HG03354 (cell line): ENCODE results near the gene CHAMP1.

Experiments used
- ATAC-seq: cut with Tn5 transposase; IDR thresholded peaks from one replicate; pipeline ENCODE4 v1.9.1; 2021; ENCODE audit warnings: mild to moderate bottlenecking; ENCODE audit not compliant: unreplicated experiment, poor library complexity, severe bottlenecking

CHAMP1 gene, protein sequence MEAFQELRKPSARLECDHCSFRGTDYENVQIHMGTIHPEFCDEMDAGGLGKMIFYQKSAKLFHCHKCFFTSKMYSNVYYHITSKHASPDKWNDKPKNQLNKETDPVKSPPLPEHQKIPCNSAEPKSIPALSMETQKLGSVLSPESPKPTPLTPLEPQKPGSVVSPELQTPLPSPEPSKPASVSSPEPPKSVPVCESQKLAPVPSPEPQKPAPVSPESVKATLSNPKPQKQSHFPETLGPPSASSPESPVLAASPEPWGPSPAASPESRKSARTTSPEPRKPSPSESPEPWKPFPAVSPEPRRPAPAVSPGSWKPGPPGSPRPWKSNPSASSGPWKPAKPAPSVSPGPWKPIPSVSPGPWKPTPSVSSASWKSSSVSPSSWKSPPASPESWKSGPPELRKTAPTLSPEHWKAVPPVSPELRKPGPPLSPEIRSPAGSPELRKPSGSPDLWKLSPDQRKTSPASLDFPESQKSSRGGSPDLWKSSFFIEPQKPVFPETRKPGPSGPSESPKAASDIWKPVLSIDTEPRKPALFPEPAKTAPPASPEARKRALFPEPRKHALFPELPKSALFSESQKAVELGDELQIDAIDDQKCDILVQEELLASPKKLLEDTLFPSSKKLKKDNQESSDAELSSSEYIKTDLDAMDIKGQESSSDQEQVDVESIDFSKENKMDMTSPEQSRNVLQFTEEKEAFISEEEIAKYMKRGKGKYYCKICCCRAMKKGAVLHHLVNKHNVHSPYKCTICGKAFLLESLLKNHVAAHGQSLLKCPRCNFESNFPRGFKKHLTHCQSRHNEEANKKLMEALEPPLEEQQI

DNA sequence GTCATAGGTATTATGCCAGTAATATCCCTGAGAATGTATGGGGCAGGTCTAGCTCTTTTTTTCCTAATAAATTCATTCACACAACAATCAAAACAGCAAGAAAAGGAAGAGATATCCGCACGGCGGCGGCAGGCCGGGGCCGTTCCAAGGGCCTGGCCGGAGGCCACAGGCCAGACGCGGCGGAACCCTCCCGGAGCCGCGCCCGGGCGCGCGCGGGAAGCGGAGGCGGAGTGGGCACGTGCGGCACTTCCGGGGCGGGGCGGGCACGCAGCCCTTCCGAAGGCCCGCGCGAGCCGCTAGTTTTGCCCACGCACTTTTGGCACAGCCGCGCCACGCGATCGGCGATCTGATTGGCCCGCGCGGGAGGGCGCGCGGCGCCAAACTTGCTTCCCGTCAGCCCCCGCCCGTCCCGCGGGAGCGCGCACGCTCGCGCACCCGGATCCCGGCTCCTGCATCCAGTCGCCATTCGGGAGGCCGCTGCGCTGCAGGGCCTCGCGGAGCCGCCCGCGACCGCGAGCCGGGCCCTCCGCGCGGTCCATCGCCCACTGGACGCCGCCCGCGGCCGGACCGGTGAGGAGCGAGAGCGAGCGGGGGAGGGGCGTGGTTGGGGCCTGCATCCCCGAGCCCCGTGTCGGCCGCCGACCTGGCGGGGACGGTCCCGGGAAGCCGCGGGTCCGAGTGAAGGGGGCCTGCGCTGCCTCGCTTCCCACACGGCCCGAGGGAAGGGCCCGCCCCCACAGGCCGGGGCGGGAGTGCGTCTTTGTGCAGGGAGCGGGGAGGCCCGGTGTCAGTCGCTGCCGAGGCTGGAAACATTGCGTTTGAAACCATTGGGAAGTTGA is at the start of gene CHAMP1:
Gene CHAMP1, plus strand, starts transcription at position 430 of the 839 bp plus-strand sequence. CDS start 9,340 bp downstream, outside the sequence.
- ATAC-seq, result peak; percentile 83

DNA sequence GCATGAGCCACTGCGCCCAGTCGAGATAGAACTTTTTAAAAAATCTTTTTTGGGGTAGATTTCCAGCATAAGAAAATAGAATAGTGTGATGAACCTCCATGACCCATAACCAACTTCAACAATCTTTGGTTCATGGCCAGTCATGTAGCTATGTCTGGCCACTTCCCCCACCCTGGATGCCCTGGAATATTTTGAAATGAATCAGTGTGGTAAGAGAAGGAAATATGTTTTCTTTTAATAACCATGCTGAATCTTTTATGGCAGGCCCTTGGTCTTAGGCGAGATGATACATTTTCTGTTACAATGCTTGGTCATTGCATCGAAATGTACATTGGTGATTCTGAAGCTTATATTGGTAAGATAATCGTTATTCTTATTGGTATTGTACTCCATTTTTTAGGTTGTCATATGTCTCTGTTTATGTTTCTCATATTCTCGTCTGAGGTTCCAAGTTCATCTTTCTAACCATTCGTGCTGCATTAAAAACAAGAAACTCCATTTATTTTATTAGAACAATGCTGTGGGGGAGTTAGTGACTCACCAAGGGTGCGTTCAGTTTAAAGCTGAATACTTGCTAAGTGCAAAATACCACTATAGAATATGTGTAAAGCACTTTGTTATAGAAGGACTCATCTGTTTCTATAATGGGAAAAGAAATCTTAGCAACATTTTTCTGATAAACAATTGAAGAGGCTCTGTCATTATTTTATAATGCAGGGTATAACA is 49.3 kb upstream of the CHAMP1 start:
- no peak for ATAC-seq

DNA sequence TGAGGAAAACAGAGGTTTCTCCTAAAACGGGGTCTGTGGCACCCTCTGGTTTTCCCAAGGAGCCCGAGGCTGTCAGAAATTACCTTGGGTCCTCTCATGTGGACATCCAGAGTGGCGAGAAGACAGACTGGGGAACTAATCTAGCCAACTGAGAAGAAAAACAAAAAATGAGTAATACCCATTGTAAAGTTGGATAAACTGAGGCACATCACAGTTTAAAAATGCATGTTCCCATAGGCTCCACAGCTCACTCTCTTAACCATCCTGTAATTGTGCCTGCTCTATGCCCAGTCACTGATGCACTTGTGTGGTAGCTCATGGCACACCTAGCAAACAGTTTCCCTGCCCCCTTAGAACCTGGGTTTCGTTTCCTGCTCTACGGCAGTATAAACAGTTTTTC is 48.1 kb upstream of the CHAMP1 start:
- no peak for ATAC-seq

DNA sequence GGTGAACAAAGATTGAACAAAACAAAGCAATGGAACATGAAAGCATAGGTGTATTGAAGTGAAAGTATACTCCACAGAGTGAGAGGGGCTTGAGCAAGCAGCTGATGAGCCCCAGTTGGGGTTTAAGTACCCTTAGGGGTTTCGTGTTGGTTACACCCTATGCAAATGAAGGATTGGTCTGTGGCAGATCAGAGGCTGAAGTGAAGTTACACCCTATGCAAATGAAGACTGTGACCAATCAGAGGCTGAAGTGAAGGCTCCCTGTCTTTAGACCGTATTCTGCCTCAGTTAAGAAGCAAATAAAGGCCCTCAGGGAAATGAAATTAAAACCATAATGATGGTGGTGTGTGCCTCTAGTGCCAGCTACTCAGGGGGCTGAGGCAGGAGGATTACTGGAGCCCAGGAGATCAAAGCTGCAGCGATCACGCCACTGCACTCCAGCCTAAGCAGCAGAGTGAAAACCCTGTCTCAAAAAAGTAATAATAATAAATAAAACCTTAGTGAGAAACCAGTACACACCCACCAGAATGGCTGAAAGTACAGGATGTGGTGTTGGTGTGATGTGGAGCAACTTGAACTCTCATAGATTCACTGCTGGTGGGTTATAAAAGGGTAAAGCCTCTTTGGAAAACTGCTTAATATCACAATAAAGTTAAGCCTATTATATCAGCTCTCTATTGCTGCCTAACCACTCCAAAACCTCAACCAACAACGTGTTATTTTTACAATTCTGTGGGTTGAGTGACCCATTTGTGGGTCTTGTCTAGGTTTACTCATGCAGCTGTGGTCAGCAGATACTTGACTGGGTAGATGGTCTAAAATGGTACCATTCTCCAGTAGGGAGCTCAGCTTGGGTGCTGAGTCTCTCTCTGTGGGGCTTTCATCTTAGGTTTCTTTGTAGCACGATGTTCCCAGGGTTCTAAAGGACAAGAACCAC is 45.7 kb upstream of the CHAMP1 start:
- no peak for ATAC-seq

DNA sequence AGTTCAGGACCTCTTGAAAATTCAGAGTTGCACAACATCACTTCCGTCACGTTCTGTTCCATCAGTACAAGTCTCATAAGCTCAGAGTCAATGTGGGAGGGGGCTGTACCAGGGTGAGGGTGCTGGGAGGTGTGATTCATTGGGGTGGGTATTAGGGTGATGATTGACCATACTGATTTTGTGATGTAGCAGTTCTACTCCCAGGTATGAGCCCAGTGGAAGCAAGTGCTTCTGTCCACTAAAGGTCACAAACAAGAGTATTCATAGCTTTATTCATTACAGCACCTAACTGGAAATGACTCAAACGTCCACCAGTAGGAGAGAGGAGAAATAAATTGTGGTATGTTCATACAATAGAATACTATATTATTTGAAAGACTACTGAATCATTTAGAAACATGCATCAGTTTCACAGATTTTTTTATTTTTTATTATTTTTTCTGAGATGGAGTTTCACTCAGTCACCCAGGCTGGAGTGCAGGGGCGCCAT is 45.0 kb upstream of the CHAMP1 start:
- no peak for ATAC-seq

DNA sequence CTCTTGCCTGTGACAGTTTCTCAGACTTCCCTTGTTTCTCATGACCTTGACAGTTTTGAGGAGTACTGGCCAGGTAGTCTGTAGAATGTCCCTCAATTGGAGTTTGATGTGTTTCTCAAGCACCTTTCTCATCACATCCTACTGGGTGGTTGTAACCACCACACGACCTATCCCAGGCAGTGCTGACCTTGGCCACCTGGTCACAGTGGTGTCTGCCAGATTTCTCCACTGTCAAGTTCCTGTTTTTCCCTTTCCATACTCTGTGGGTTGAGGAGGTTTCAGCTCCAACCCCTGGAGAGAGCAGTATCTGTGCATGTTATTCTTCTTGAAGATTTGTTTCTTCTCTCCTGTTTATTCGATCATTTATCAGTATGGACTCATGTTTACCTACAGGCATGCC is 41.3 kb upstream of the CHAMP1 start:
- ATAC-seq, result no peak

DNA sequence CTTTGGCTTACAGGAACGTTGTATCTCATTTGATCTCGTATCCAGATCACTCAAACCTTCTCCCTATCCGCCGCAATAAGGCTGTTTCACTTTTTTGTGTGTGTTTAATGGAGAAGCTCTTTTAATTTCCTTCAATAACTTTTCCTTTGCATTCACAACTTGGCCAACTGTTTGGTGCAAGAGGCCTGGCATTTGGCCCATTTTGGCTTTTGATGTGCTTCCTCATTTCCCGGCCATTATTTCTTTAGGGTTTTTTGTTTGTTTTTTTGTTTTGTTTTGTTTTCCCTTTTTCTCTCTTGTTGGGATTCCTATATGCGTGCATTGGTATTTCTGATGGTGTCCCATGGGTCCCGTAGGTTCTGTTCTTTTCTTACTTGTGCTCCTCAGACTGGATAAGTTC is 39.0 kb upstream of the CHAMP1 start:
- no peak for ATAC-seq

DNA sequence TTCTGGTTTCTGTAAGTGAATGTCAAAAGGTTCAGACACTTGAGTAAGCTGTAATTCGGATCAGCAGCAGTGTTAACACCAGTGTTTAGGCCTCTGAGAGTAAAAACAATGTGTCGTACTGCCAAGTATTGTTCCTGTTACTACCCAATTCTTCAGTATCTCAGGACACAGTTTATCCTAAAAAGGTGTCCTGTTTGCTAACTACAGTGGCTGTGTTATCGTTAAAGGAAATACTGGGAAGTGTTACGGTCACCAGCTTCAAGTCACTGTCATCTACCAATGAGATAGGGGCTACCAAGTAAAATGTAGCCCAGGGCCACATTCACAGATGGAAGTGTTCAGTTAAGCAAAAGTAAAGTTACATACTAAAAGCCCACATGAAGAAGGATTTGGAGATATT is 35.2 kb upstream of the CHAMP1 start:
- no peak for ATAC-seq

DNA sequence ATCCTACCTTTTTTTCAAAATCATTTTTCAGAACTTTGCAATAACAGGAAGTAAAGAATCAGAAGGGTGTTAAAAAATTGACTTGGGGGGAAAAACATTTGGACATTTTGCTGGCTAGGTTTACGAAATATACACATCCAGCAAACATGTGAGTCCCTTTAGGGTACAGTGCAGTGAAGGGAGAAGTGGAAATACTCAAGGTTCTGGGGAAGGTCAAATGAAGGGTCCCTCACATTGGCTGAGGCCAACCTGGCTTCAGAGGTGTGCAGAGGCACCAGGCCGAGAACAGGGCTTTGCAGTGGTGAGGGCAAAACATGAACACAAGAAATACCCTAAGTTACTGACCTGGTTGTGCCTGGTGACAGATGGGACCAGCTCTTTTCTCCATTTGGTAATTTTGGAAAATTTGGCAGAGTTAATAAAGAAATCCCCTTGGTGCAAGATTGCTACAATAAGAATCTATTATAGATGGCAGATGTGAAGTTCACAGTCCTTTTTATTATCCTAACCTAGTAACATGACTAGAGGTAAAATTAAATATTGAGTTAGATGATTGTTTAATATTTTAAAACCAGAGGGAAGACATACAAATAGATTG is 34.4 kb upstream of the CHAMP1 start:
- ATAC-seq, result no peak

DNA sequence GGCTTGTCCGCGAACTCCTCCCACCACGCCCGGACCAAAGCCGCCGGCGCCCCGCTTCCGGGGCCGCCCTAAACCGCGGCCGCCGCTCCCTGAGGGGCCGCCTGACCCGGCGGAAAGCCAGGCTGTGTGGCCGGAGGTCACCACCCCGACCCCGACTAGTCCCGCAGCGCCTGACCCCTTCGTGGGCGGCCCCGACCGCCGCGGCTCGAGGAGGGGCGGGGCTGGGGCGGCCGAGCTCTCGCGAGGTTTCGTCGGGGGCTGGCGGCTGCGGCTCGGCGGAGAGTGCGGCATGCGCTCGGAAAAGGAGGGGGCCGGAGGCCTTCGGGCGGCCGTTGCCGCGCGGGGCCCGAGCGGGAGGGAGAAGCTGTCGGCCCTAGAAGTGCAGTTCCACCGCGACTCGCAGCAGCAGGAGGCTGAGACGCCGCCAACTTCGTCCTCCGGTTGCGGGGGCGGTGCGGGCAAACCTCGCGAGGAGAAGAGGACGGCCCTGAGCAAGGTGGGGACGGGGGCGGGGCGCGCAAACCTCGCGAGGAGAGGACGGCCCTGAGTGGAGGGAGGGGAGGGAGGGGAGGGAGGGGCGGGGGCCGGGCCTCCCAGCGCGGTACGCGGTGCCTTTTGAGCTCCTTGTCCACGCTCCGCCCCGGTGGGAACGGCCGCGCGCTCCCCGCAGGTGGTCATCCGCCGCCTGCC is 32.8 kb upstream of the CHAMP1 start, which contains the start of gene UPF3A:
Gene UPF3A, plus strand, starts transcription at position 251 of the 690 bp plus-strand sequence. Its CDS starts 39 bp downstream, at position 290.
- peak; percentile 72 for ATAC-seq

DNA sequence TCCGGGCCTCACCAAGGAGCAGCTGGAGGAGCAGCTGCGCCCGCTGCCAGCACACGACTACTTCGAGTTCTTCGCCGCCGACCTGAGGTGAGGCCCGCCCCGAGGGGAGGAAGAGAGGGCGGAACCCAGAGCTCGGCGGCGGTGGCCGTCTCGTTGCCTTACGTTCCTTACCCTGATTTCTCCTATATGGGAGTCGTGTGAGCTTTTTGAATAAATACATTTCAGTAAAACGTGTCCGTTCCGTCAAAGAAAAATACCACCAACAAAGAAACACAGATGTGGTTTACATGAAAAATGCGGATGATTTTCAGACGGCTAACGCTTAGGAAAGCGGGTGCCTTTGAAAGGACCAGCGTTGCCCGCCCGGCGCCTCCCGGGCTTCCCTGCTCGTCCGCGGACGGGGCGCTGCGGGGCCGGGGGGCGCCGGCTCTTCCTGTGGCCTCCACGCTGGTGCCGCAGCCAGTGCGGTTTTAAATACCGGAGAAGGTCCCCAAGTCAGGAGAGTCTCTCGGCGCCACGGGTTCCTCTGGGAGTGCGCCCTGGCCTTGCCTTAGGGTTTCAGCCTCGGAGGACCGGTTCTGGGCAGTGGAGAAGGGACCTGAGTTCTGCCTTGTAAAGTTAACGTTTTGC is 32.1 kb upstream of the CHAMP1 start:
- ATAC-seq, result peak; percentile 58

DNA sequence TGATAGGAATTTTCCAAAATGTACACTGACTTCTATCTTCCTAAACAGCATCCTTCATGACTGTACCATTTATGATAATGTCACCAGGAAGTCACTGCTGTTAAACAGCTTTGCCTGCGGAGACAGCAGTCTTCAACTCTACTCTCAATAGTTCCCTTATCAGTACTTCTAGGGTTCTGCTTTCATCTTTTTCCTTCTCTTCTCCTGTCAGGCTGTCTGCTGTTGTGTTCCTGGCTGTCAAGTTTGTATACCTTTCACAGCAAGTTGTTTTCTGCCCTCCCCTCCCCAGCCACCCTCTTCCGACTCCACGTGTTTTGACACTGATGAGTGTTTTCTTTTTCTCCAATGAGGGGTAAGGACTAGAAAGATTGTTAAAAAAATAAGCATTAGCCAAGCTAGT is 30.7 kb upstream of the CHAMP1 start:
- no peak for ATAC-seq

DNA sequence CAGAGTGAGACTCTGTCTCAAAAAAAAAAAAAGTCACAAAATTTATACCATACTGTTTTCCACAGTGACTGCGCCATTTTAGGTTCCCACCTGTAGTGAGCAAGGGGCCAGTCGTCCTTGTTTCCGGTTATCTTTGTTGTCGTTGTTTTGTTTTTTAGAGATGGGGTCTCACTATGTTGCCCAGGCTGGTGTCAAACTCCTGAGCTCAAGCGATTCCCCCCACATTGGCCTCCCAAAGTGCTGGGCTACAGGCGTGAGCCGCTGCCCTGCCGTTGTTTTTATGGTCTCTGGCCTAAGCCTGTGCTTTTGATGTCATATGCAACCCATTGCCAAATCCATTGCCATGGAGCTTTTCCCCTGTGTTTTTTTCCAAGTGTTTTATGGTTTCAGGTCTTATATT is 29.6 kb upstream of the CHAMP1 start:
- no peak for ATAC-seq

DNA sequence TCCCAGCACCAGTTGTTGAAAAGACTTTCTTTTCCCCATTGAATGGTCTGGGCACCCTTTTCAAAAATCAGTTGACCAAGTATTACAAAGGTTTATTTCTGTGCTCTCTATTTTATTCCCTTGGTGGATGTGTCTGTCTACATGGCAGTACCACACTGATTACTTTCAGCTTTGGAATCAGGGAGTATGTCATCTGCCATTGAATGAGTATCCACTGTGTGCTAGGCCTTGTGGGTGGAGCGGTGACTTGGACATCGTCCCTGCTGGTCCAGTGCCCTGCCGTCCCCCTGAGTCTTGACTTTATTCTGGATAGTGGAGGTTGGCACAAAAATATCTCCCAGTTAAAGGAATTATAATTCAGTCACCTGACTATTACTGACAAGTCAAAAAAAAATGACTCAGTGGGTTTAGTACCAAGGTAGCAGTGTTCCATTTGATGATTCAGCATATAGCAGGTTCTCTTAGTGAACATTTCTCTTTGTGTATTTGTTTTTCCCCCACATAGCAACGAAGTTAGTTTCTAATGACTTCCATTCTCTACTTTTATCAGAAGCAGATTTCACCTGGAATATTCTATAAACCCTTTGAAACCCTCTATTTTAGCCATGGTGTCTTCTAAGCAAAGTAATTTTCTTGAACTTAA is 29.0 kb upstream of the CHAMP1 start:
- ATAC-seq, result no peak

DNA sequence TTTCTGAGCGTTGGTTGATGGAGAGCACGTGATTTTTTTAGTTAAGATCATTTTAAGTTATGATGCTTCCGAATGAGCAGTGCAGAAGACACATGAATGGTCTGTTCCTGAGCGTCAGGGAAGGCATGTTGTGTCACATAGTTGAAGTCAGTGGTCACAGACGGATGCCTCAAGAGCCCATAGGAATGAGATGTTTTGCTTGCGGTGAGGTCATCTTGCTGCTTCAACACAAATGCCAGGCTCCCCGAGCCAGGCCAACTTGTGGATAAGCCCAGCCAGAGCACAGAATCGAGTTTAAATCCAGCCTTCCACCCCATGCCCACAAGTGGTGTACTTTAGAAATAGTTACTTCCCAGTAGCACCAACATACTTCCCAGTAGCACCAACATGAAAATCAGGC is 27.5 kb upstream of the CHAMP1 start:
- ATAC-seq, result no peak

DNA sequence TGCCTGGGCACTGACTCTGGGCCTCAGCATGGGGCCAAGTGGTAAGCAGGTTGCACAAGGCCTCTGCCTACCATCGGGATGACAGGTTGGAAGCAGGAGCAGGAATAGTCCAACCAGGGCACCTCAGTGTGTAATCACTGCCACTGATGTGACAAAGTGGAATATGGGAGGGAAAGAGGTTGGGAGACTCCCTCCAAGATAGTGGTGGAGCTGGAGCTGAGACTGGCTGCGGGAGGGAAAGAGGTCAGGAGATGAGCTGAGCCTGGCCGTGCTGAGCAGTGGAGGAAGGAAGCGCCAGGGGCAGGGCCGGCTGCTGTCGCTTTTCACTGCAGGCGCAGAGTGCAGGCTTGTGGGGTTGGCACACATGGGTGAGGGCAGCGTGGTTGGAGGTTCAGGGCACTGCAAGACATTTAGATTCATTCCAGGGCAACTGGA is 26.1 kb upstream of the CHAMP1 start:
- ATAC-seq, result no peak
